Stimulated activated CD4-positive, alpha-beta T cell treated with anti-CD3 and anti-CD28 coated beads, TNF-alpha, amount 100 ng/mL, for 1 hour (primary cell): ENCODE results near the gene ALS2CL.

Experiments
- DNase-seq, 3 donors: peaks; one replicate each; pipeline ENCODE4 v3.0.0-alpha.2; 2020; ENCODE audit warnings: low read depth in 3 of 3, low spot score in 1 of 3

ALS2CL gene

DNA sequence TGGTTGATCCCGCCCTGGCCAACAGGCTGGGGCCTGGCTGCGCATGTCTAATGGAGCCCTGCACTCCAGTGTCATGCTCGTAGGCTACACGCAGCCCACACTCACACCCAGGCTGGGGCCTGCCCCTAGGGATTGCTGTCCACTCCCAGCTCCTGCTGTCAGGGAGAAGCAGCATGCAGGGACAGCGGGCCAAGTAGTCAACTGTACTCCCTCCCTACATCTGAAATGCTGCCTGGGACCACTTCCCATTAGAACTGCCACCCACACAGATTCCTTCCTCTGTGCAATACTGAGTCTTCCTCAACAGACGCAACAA, 16.1 kb downstream of the ALS2CL start:
- no peak for DNase-seq

- DNase-seq: no peak
These were observed 16.7 kb downstream of the ALS2CL start for GRCh38 chr3:46676601-46677410.

DNA sequence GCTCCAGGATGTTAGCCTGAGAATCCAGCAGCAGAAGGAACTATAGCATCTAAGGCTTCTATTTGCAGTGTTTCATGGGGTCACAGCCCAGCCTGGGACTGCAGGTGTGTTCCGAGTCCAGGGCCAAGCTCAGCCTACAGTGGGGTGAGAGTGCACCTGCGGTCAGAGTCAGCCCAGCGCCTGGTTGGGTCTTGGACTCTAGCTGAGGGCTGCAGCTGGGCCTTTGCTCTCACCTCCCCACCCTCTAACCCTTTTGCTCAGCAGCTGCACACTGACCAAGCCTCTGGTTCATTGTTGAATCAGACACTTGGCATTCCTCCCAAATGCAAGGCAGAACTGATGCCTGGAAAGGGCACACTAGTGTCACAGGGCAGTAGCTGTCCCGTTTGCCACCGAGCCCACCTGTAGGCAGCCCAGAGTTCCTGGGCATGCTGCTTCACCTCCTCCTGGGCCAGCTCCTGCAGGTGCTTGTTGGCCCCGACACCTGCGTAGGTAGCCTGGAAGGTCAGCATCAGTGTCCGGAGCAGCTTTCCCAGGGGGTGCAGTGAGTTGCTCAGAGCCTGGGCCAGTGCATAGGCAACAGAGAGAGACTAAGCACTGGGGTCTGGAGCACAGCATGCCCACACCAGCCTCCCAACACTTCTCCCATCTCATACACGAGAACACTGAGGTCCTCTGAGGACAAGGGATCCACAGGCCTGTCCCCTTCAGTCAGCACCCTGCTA, 17.5 kb downstream of the ALS2CL start:
- no peak for DNase-seq

- DNase-seq: no peak
These were observed 18.1 kb downstream of the ALS2CL start for GRCh38 chr3:46675426-46675825.

GRCh38 chr3:46674031-46674845, 19.2 kb downstream of the ALS2CL start:
- DNase-seq: no peak

DNA sequence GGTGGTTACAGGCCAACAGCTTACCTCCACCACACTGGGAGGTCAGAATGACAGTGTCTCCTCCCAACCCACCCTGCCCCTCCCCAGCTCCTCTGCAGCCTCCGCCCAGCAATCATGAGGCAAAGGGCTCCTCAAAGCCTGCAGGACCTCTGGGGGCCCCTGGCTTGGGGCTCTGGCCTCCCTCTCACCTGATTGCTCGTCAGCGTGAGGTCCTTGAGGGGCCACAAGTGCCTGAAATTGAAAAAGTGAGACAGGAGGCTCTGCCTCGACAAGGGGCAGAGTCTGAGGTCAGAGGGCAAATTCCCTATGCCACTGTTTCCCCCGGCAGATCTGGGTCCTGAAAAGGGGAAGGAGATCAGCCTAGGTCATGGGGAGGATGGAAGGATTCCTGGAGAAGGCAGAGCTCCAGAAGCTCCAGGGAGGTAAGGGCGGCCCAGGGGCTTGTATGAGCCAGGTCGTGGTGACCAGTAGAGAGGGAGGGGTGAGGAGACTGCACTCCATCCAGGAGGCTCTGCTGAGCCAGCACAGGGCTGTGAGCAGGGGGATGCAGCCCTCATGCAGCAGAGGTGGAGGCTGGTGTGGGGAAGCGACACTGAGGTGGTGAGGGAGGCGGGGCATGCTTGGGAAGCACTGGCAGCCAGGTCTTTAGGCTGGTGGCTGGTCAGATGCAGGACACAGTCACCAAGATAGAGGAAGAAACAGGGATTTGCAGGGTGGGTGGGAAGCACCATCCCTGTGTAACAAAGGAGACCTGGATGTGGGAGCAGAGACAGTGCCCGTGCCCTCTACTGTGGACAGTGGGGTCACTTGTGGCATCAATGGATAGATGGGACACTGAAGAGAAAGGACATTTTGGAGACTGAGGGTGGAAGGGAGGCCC, 20.1 kb downstream of the ALS2CL start:
- DNase-seq: no peak

- DNase-seq: no peak
These were observed 21.2 kb downstream of the ALS2CL start for GRCh38 chr3:46672349-46672695.

GRCh38 chr3:46671541-46672348, 21.7 kb downstream of the ALS2CL start:
- no peak for DNase-seq

DNA sequence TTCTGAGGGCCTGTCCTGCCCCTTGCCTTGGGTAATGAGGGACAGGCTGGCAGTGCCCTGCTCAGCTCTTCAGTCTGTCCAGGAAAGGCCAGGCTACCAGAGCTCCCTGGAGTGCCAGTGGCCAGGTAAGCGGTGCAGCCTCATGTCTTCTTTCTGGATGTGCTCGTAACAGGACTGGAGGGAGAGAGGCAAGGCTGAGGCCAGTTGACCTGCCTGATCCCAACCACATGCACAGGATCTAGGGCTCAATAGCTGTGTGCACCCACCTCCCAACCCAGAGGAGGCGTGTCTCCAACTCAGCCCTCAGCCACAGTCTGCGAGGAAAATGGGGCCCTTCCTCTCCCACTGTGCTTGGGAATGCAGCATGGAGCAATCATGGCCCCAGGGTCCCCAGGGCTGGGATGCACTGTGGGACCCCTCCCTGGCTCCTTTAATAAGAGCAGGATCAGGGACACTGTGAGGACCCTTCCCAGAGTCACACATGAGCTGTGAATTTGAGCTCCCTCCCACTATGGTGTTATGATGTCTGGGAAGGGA, 22.5 kb downstream of the ALS2CL start:
- no peak for DNase-seq

- DNase-seq: no peak
These were observed 23.2 kb downstream of the ALS2CL start for GRCh38 chr3:46670000-46670890.

DNA sequence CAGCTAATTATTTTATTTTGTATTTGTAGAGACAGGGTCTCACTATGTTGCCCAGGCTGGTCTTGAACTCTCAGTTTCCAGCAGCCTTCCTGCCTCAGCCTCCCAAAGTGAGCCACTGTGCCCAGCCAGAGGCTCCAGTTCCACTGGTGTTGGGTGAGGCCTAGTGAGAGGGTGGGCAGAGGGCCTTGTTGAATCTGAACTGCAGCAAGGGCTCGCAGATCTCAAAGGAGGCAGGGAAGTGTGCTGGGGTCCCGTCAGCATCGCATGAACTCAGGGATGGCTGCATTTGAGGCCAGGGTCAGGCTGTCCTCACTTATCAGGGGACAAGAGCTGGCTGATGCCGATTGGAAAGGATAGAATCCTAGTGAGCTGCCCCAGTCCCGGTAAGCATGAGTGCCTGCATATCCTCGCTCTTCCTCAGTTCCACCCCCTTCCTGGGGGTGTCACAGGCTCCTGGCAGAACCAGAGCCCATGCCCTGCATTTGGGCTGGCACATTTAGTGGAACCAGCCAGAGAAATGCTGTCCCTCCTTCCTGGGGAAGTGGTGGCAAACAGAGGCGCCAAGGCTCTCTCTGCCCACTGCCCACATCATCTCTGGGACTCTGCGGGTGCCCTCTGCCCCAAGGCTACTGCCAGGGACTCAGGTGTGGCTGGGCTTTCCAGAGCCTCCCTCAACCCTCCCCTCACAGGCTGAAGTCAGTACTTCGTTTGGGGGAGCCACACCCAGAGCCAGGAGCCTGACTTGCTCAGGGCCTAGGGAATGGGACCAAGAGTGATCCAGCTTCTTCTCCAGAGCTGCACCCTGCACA, 24.1 kb downstream of the ALS2CL start:
- DNase-seq: no peak

GRCh38 chr3:46668591-46668990, 24.9 kb downstream of the ALS2CL start:
- no peak for DNase-seq

DNA sequence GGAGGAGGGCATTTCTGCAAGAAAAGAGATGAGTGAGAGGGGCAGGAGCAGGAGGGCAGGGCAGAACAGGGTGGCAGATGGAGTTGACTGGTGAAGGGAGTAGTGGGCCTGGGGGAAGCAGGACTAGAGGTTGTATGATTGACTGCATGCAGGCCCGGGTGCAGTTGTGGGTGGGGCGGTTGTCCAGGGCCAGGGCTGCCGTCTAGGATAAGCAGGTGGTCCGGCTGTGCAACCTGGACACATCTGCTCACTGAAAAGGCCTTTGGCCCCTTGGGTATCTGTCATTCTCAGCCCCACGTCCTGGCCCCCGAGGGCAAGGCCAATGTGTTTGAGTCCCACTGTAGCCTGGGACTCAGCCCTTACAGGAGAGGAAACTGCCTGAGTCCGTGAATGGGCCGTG, 25.4 kb downstream of the ALS2CL start:
- no peak for DNase-seq

DNA sequence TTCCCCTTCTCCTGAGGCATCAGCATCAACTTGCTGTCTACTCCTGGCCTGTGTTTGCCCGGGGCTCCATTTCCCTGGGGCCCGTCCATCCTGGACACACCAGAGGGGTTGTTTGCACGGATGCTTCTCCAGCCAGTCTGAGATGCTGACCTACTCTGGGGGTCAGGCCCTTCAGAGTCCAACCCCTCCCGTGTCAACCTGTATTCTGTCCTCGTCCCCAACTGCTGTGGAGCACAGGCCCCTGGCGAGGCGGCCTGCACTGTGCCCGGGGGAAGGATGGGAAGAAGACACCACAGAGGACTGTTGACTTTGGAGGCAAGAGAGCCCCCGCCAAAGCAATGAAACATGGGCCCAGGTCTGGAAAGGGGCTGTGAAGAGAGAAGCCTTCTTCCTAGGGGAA, 25.8 kb downstream of the ALS2CL start:
- no peak for DNase-seq

- DNase-seq: no peak
These were observed 26.3 kb downstream of the ALS2CL start for GRCh38 chr3:46667061-46667621.

DNA sequence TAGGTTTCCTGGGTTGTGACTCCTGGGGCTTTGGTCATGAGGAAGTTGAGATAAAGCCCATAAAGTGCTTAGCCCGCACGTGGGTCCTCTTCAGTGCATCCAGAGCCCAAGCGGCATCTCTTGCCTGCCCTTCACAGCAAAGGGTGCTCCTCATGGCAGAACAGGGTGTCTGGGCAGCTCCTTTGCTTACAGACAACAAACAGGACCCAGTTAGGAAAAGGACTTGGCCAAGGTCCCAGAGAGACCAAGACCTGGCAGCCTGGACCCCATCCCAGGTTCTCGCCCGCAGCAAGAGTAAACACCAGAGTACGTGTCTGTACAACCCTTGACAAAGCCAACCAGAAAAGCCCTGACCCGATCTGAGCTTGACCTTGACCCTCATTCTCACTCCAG, 27.0 kb downstream of the ALS2CL start:
- no peak for DNase-seq

DNA sequence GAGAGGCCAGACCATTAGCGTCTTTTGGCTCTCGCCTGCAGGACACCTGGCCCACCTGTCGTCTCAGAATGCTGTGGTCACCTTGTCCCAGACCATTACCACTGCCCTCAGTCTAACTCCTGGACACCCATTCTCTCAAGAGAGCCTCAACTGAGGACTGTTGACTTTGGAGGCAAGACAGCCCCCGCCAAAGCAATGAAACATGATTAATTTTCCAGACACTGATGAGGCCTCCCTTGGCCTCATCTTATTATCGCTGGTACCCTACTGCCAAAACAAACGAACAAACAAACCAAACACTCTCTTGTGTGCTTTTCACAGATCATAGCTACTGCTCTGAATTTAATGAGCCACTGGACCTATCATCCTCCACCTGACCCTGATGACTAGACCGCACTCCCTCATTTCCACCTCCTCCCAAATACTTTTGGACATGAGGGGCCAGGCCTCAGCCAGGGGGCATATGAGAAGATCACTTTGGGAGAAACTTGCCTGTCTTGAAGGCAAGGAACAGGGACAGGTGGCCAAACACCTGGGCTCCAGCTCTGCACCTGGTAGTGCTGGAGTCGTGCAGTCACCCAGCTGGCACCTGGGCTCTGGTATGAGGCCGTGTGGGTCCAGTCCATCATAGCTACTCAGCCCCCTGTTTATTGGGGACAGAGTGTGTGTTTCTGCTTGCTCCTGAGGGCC, 27.6 kb downstream of the ALS2CL start:
- DNase-seq: no peak
